GM15510 (cell line): Measurements from ENCODE around the gene CTNND2.

ENCODE experiments used
- POLR2A ChIP-seq: IDR thresholded peaks from 3 replicates; pipeline ENCODE4 v1.6.1; 2011; ENCODE audit warnings: borderline replicate concordance; ENCODE audit not compliant: insufficient read length; ENCODE audit errors: extremely low read depth

The CTNND2 gene

GRCh38 chr5:11045411-11045810, 858.8 kb downstream of the CTNND2 start:
- no peak for TF ChIP-seq POLR2A

GRCh38 chr5:11044581-11044980, 859.7 kb downstream of the CTNND2 start:
- no peak for TF ChIP-seq POLR2A

DNA sequence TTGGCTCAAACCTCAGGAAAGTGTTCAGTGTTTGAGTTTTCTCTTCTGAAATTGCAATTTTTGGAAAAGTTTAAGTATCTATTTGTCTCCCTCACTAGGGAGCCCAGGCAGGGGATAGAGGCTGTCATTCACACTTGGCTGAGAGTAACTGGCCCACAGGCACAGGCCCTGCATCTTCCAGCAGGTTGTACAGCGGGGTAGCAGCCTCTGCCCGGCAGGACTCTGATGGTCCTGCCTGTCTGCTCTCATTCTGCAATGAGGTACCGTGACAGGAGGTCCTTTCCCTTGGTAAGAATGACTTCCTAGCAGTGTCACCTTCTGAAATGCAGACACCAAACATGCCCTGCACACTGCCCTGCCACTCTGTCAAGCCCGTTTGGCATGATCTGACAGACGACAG, 860.4 kb downstream of the CTNND2 start:
- no peak for TF ChIP-seq POLR2A

- no peak for TF ChIP-seq POLR2A
Observed at GRCh38 chr5:11040345-11040744, 863.9 kb downstream of the CTNND2 start.

- no peak for TF ChIP-seq POLR2A
Observed at GRCh38 chr5:11038772-11039171, 865.5 kb downstream of the CTNND2 start.

GRCh38 chr5:11037941-11038340, 866.3 kb downstream of the CTNND2 start:
- TF ChIP-seq POLR2A, result no peak

DNA sequence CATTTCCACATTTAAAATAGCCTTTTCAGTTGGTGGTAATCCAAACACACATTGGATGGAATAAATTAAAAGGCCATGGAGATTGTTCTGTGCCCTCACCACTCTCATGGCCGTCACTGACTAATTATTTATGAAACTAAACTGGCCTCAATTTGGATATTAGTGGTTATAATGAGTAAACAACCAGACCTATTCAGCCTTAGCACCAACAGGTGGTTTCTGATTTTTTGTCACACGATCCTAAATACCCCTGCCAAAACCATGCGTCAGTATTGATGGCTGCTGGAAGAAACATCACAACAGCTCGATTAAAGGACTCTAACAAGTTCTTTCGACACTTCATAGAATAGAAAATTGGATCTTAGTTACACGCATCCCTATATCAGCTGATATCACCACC, 867.2 kb downstream of the CTNND2 start:
- TF ChIP-seq POLR2A, result no peak

GRCh38 chr5:11030671-11031070, 873.6 kb downstream of the CTNND2 start:
- TF ChIP-seq POLR2A, result no peak

DNA sequence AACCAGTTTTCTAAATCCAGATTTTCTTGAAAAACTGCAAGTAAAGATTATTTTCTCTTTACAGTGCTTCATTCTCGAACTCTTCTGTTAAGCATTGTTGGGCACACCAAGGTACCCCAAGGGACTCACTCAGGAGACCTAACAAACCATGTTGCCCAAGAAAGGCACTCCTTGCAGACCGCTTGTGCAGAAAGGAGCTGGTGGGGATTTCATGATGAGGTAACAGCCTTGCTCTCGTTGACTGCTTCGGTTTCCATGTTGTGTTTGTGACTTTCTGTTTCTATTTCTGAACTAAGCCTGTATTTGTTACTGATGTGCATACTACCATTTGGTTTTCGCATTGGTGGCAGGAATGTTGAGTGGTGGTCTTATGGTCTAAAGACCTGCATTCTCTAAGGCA, 876.6 kb downstream of the CTNND2 start:
- no peak for TF ChIP-seq POLR2A

DNA sequence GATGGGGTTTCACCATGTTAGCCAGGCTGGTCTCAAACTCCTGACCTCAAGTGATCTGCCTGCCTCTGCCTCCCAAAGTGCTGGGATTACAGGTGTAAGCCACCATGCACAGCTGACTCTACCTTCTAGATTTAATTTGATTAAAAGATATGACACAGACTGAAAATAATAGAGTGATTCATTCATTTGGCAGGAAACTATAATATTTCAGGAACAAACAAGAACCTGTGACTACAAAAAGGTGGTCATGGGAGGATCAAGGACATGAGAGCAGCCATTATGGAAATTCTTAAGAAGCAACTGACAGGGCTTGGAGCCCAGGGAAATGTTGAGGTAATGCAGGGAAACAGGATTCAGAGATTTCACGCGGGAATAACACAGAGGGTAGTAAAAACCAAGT, 877.7 kb downstream of the CTNND2 start:
- TF ChIP-seq POLR2A, result no peak

GRCh38 chr5:11023945-11024344, 880.3 kb downstream of the CTNND2 start:
- no peak for TF ChIP-seq POLR2A

- no peak for TF ChIP-seq POLR2A
Observed at GRCh38 chr5:11013793-11014192, 890.5 kb downstream of the CTNND2 start.

- no peak for TF ChIP-seq POLR2A
Observed at GRCh38 chr5:11012295-11012694, 892.0 kb downstream of the CTNND2 start.

DNA sequence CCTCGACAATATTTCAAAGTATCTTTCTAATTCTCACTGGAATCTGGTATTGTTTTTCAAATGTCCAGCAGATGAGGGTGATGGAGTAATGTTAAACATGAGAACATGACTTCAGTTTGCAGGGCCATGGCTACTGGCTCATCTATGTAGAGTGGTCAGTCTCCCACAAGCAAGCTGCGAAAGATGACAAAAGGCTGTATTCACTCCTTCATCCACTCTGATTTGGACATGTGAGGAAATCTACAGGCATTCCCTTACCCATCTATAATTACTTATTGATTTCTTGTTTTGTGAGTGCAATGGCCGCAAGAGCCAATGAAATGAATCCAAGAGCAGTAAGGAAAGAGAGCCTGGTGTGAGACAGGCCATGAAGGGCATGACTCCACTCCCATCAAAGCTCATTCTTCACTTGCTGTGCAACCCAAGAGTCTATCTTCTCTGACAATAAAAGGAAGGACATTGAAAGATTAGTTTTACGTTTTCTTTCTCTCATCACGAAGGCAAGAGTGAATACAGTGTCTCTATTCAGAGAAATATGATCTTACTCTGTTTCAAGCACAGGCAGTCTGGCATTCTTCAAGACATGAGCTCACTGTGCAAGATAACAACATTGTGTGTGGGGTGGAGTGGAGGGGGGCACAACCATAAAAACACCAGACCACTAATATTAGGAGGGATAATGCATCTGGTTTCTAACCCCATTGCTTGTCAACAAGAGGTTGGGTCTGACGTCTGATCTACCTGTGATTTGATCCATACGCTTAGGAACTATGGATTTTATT, 893.6 kb downstream of the CTNND2 start:
- no peak for TF ChIP-seq POLR2A

- TF ChIP-seq POLR2A, result no peak
Observed at GRCh38 chr5:11009576-11009975, 894.7 kb downstream of the CTNND2 start.

DNA sequence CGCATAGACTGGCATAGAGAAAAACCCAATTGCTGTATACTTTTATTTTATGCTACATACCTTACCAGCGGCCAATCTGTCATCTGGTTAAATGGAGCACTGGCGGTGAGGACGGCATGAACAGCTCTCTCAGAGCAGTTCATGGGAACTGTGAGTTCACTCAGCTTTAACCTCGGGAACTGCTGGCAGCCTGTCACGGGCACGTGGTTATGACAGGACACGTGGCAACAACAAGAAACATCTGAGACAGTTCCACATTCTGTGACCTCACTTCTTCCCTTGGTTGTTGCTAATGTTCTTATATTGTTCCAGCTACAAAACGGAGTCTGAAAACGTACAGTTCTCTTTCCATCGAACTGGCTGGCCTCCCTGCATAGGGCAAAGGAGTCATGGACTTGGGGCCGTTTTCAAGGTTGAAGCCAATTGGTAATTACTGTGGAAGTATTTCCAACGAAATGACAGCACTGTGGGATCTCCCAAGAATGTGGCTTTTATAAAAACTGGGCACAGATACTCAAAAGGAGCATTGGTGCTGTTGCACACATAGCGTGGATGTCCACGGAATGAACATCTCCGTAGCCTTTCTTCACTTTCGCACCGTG, 896.9 kb downstream of the CTNND2 start:
- TF ChIP-seq POLR2A, result no peak
